Esophagus squamous epithelium (tissue), 4 donors: ENCODE data around the gene YEATS4.

Experiments used
- POLR2A ChIP-seq, 4 donors: fragments of 450-650 bp; IDR thresholded peaks; one replicate each; pipeline ENCODE4 v1.6.1; 2017; ENCODE audit warnings: antibody characterized with exemption in 4 of 4, mild to moderate bottlenecking in 4 of 4, moderate library complexity in 3 of 4
- TF ChIP-seq, protein P1 (sequence below), 6 experiments: fragments of 450-650 bp in 4 of 6; fragments of 200-600 bp in 2 of 6; sonication (generic) in 2 of 6; IDR thresholded peaks; one replicate each; pipeline ENCODE4 v1.5.1; 2016 to 2019; ENCODE audit warnings: antibody characterized with exemption in 6 of 6, mild to moderate bottlenecking in 4 of 6, moderate library complexity in 4 of 6

DNA sequence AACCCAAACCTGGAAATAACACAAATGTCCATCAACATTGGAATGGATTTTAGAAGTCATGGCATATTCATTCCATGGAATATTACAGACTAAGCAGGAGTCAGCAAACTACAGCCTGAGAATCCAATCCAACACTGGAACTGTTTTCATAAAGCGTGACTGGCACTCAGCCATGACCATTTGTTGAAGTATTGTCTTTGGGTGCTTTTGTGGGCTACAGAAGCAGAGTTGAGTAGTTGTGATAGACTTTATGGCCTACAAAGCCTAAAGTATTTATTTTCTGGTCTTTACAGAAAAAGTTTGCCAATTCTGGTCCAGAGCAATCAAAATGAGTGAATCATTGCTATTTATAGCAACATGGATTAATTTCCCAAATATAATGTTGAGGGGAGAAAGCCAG lies 76.1 kb downstream of the YEATS4 start:
- TF ChIP-seq, protein P1, sequence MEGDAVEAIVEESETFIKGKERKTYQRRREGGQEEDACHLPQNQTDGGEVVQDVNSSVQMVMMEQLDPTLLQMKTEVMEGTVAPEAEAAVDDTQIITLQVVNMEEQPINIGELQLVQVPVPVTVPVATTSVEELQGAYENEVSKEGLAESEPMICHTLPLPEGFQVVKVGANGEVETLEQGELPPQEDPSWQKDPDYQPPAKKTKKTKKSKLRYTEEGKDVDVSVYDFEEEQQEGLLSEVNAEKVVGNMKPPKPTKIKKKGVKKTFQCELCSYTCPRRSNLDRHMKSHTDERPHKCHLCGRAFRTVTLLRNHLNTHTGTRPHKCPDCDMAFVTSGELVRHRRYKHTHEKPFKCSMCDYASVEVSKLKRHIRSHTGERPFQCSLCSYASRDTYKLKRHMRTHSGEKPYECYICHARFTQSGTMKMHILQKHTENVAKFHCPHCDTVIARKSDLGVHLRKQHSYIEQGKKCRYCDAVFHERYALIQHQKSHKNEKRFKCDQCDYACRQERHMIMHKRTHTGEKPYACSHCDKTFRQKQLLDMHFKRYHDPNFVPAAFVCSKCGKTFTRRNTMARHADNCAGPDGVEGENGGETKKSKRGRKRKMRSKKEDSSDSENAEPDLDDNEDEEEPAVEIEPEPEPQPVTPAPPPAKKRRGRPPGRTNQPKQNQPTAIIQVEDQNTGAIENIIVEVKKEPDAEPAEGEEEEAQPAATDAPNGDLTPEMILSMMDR (IDR thresholded peaks at IDR 0.05): no peak
- TF ChIP-seq POLR2A (IDR thresholded peaks at IDR 0.05): no peak
